ENCODE results near the gene ING3.

ING3 gene

DNA sequence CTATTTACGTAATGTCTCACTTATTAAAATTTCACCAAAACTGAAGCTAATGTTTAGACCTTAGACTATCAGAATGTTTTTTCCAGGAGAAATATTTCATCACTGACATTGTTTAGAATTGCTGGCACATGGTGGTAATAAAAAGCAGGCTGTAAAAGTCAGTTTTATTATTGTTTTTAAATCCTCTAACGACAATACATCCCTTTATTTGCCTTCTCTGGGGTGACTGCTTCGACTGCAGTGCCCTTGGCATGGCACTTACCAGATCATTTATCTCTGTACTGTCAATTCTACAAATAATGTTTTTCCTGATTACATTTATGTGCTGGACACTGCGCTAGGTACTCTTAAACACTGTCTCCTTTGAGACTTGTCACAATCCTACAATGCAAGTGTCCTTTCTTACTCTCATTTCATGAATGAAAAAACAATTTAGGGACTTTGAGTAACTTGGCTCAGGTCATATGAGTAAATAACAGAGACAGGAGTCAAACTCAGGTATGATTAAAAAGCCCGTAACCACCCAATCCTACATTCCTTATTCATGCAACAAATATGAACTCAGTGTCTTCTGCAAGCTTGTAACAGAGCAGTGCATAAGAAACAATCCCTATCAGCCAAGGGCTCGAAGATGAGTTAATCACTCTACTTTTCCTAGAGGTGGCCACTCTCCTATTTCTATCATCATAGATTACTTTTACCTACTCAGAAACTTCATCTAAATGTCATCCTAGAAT, 5.6 kb upstream of the ING3 start (continued):
- TF ChIP-seq, protein P1, sequence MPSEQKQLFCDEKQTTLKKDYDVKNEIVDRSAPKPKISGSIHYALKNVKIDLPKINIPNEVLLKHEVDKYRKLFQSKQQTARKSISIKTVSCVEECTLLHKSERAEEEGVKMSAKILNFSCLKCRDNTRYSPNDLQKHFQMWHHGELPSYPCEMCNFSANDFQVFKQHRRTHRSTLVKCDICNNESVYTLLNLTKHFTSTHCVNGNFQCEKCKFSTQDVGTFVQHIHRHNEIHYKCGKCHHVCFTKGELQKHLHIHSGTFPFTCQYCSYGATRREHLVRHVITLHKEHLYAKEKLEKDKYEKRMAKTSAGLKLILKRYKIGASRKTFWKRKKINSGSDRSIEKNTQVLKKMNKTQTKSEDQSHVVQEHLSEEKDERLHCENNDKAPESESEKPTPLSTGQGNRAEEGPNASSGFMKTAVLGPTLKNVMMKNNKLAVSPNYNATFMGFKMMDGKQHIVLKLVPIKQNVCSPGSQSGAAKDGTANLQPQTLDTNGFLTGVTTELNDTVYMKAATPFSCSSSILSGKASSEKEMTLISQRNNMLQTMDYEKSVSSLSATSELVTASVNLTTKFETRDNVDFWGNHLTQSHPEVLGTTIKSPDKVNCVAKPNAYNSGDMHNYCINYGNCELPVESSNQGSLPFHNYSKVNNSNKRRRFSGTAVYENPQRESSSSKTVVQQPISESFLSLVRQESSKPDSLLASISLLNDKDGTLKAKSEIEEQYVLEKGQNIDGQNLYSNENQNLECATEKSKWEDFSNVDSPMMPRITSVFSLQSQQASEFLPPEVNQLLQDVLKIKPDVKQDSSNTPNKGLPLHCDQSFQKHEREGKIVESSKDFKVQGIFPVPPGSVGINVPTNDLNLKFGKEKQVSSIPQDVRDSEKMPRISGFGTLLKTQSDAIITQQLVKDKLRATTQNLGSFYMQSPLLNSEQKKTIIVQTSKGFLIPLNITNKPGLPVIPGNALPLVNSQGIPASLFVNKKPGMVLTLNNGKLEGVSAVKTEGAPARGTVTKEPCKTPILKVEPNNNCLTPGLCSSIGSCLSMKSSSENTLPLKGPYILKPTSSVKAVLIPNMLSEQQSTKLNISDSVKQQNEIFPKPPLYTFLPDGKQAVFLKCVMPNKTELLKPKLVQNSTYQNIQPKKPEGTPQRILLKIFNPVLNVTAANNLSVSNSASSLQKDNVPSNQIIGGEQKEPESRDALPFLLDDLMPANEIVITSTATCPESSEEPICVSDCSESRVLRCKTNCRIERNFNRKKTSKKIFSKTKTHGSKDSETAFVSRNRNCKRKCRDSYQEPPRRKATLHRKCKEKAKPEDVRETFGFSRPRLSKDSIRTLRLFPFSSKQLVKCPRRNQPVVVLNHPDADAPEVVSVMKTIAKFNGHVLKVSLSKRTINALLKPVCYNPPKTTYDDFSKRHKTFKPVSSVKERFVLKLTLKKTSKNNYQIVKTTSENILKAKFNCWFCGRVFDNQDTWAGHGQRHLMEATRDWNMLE (tag by site-specific recombination; conservative IDR thresholded peaks at IDR 0.05; ENCODE audit: low read depth): no peak
- TF ChIP-seq HOXC10 (CRISPR knock-in tag; IDR thresholded peaks at IDR 0.05) (no peak), ZBTB20 (tag by site-specific recombination; IDR thresholded peaks at IDR 0.05) (no peak), ZEB2 (tag by site-specific recombination; IDR thresholded peaks at IDR 0.05) (peak; percentile 72), ZSCAN30 (tag by site-specific recombination; IDR thresholded peaks at IDR 0.05) (peak; percentile 81), ZNF596 (tag by site-specific recombination; IDR thresholded peaks at IDR 0.05) (0 out of 2 replicates have a peak, but pooled peaks have one; percentile 23), TSHZ1 (tag by site-specific recombination; IDR thresholded peaks at IDR 0.05; ENCODE audit: borderline replicate concordance) (no peak), FEZF1 (tag by site-specific recombination; IDR thresholded peaks at IDR 0.05) (peak; percentile 97), PRDM1 (tag by site-specific recombination; IDR thresholded peaks at IDR 0.05) (peak; percentile 26; the same call in 1 of the 2 replicates), ZSCAN5A (tag by site-specific recombination; IDR thresholded peaks at IDR 0.05) (no peak), PRDM6 (tag by site-specific recombination; IDR thresholded peaks at IDR 0.05) (peak; percentile 98), ZNF777 (tag by site-specific recombination; IDR thresholded peaks at IDR 0.05; ENCODE audit: borderline replicate concordance) (no peak), MEIS1 (CRISPR knock-in tag; IDR thresholded peaks at IDR 0.05; ENCODE audit: borderline replicate concordance) (no peak), WT1 (tag by site-specific recombination; IDR thresholded peaks at IDR 0.05) (peak; percentile 49; the same call in 1 of the 2 replicates), GLI2 (tag by site-specific recombination; IDR thresholded peaks at IDR 0.05; ENCODE audit: borderline replicate concordance, low read depth) (peak; percentile 70; the same call in 1 of the 2 replicates), ZNF76 (tag by site-specific recombination; IDR thresholded peaks at IDR 0.05; ENCODE audit: borderline replicate concordance, low read depth) (no peak), ZNF426 (tag by site-specific recombination; IDR thresholded peaks at IDR 0.05) (no peak; the same call in 1 of the 2 replicates), KLF10 (tag by site-specific recombination; IDR thresholded peaks at IDR 0.05) (peak; percentile 62), ZBTB1 (tag by site-specific recombination; IDR thresholded peaks at IDR 0.05) (no peak), ZNF146 (tag by site-specific recombination; IDR thresholded peaks at IDR 0.05) (no peak), MZF1 (tag by site-specific recombination; IDR thresholded peaks at IDR 0.05; ENCODE audit: borderline replicate concordance) (peak; percentile 21; the same call in 1 of the 2 replicates)
- TF ChIP-seq, protein P2, sequence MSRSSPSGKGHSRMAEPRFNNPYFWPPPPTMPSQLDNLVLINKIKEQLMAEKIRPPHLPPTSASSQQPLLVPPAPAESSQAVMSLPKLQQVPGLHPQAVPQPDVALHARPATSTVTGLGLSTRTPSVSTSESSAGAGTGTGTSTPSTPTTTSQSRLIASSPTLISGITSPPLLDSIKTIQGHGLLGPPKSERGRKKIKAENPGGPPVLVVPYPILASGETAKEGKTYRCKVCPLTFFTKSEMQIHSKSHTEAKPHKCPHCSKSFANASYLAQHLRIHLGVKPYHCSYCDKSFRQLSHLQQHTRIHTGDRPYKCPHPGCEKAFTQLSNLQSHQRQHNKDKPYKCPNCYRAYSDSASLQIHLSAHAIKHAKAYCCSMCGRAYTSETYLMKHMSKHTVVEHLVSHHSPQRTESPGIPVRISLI (tag by site-specific recombination; IDR thresholded peaks at IDR 0.05): no peak
- TF ChIP-seq, protein P3, sequence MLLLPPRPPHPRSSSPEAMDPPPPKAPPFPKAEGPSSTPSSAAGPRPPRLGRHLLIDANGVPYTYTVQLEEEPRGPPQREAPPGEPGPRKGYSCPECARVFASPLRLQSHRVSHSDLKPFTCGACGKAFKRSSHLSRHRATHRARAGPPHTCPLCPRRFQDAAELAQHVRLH (tag by site-specific recombination; IDR thresholded peaks at IDR 0.05): 0 out of 2 replicates have a peak, but pooled peaks have one; percentile 50
